B cell (primary cell): Measurements from ENCODE around the gene TDRKH. TPM values are rescaled to one million over a fixed set of nuclear protein-coding genes. Genes with fewer than 3 reads are reported as not detected.

Experiments
- ATAC-seq: fragments of 200-7000 bp; cut with Tn5 transposase; one replicate; pipeline ENCODE4 v1.10.0; 2021; ENCODE audit warnings: low read depth, mild to moderate bottlenecking, moderate number of reproducible peaks, moderate library complexity
- CTCF ChIA-PET: fragments of 350-600 bp; sonication (Branson Sonifier 250); formaldehyde crosslinking; loops from one replicate; lab custom pipeline; 2021; ENCODE audit warnings: antibody characterized with exemption, inconsistent platforms; lab: Charles Lee
- POLR2A ChIA-PET: fragments of 350-600 bp; sonication (Branson Sonifier 250); formaldehyde crosslinking; loops from one replicate; lab custom pipeline; 2021; ENCODE audit warnings: antibody characterized with exemption; lab: Charles Lee
- DNase-seq: peaks from one replicate; pipeline ENCODE4 v3.0.0; 2013
- H2AFZ ChIP-seq: 2 replicates; pipeline ENCODE4 v1.6.1; 2012; ENCODE audit warnings: mild to moderate bottlenecking, low read depth, low read length; ENCODE audit not compliant: insufficient read depth, poor library complexity, severe bottlenecking
- H3K27ac ChIP-seq, 2 donors: 1 replicate in 1 of 2; 2 replicates in 1 of 2; pipeline ENCODE4 v1.5.1; 2012 to 2013; ENCODE audit warnings: low read length in 2 of 2, mild to moderate bottlenecking in 2 of 2, moderate library complexity in 1 of 2
- H3K27me3 ChIP-seq, 4 experiments: fragments of 200-600 bp in 1 of 4; sonication (generic) in 1 of 4; replicated peaks in 1 of 4; 1 replicate in 2 of 4; 2 replicates in 2 of 4; pipeline versions ENCODE4 v1.6.1 to v1.7.0; 2013 to 2016; ENCODE audit warnings: low read length in 3 of 4, mild to moderate bottlenecking in 2 of 4, mixed read lengths in 1 of 4, moderate library complexity in 1 of 4; ENCODE audit not compliant: insufficient read depth in 4 of 4, control insufficient read depth in 3 of 4; ENCODE audit errors: control extremely low read depth in 1 of 4
- H3K36me3 ChIP-seq, 2 experiments: replicated peaks in 1 of 2; 1 replicate in 1 of 2; 2 replicates in 1 of 2; pipeline versions ENCODE4 v1.6.1 to v1.7.1; 2013; ENCODE audit warnings: low read length in 1 of 2; ENCODE audit not compliant: insufficient read depth in 2 of 2, control insufficient read depth in 1 of 2; ENCODE audit errors: control extremely low read depth in 1 of 2, extremely low read depth in 1 of 2
- H3K4me1 ChIP-seq, 2 donors: fragments of 200-600 bp in 1 of 2; sonication (generic) in 1 of 2; 1 replicate in 1 of 2; 2 replicates in 1 of 2; pipeline versions ENCODE4 v1.5.1 to v1.6.1; 2013 to 2017; ENCODE audit warnings: low read length in 2 of 2; ENCODE audit not compliant: control insufficient read depth in 2 of 2, insufficient read depth in 2 of 2
- H3K4me2 ChIP-seq: replicated peaks from 2 replicates; pipeline ENCODE3; 2012; ENCODE audit warnings: mild to moderate bottlenecking, low read depth, low read length; ENCODE audit not compliant: poor library complexity, severe bottlenecking
- H3K4me3 ChIP-seq, 5 experiments: fragments of 200-600 bp in 1 of 5; sonication (generic) in 1 of 5; 1 replicate in 3 of 5; 2 replicates in 2 of 5; pipeline versions ENCODE4 v1.5.1 to v1.7.0; 2011 to 2016; ENCODE audit warnings: low read length in 4 of 5, mild to moderate bottlenecking in 4 of 5, low read depth in 2 of 5, control low read depth in 1 of 5, moderate library complexity in 1 of 5; ENCODE audit not compliant: insufficient read depth in 1 of 5; ENCODE audit errors: control extremely low read depth in 1 of 5, extremely low read depth in 1 of 5
- H3K79me2 ChIP-seq: fragments of 200-600 bp; sonication (generic); one replicate; pipeline ENCODE4 v1.6.0; 2016; ENCODE audit warnings: low read length; ENCODE audit not compliant: control insufficient read depth, insufficient read depth
- H3K9ac ChIP-seq: fragments of 200-600 bp; sonication (generic); 2 replicates; pipeline ENCODE4 v1.6.1; 2017; ENCODE audit warnings: mild to moderate bottlenecking, low read length, moderate library complexity
- H3K9me3 ChIP-seq, 3 donors: one replicate each; pipeline versions ENCODE4 v1.6.1 to v1.7.1; 2013; ENCODE audit warnings: low read length in 2 of 3; ENCODE audit not compliant: control insufficient read depth in 2 of 3, insufficient read depth in 1 of 3; ENCODE audit errors: control extremely low read depth in 1 of 3
- H4K20me1 ChIP-seq: 2 replicates; pipeline ENCODE4 v1.6.0; 2012; ENCODE audit warnings: mild to moderate bottlenecking, low read length; ENCODE audit not compliant: insufficient read depth, control insufficient read depth, poor library complexity, severe bottlenecking
- H3K27ac Mint-ChIP-seq: one replicate; pipeline ENCODE4 v1.8.0; 2021; ENCODE audit warnings: mixed read lengths
- H3K27me3 Mint-ChIP-seq: one replicate; pipeline ENCODE4 v1.8.0; 2021; ENCODE audit warnings: mixed read lengths
- H3K4me1 Mint-ChIP-seq: one replicate; pipeline ENCODE4 v1.8.0; 2021; ENCODE audit warnings: mixed read lengths
- H3K4me3 Mint-ChIP-seq: one replicate; pipeline ENCODE4 v1.8.0; 2021; ENCODE audit warnings: mixed read lengths
- H3K9me3 Mint-ChIP-seq: one replicate; pipeline ENCODE4 v1.8.0; 2022; ENCODE audit warnings: mixed read lengths; ENCODE audit not compliant: insufficient read depth
- EZH2 ChIP-seq: IDR thresholded peaks from 2 replicates; pipeline ENCODE4 v1.6.1; 2012; ENCODE audit warnings: borderline replicate concordance, low read depth, mild to moderate bottlenecking, moderate library complexity, low read length; ENCODE audit not compliant: insufficient read depth, poor library complexity, severe bottlenecking
- WGBS: methylation state at CpG from one replicate; pipeline ENCODE4 v1.1.5; 2013; ENCODE audit warnings: missing lambda C conversion rate; ENCODE audit not compliant: insufficient coverage; 5-methylcytosine and 5-hydroxymethylcytosine counted together
- intact Hi-C: fragments of 100-400 bp; cut with micrococcal nuclease; formaldehyde crosslinking; loops from one replicate; pipeline ENCODE4 v1.10.0; 2022
- polyA plus RNA-seq: library from polyadenylated mRNA; depleted of rRNA; stranded (reverse); fragments of >200 nt; gene quantifications from 2 replicates; pipeline ENCODE4 v1.2.3, GENCODE V29; 2012
- total RNA-seq, 2 donors: library from RNA; stranded (reverse); fragments of 120-200 nt in 1 of 2; gene quantifications; 1 replicate in 1 of 2; 2 replicates in 1 of 2; pipeline versions ENCODE4 v1.2.3 to v1.2.4, GENCODE V29; 2013 to 2022
- TF ChIP-seq, protein P1 (sequence below): fragments of 200-600 bp; IDR thresholded peaks from one replicate; pipeline ENCODE4 v1.8.0; 2022; ENCODE audit warnings: antibody characterized with exemption, mild to moderate bottlenecking

Gene TDRKH
- total and polyA plus RNA-seq, 2 donors (not counting 1 experiment from before 2014, with no cell fraction given): 2.0 to 13.3 TPM

DNA sequence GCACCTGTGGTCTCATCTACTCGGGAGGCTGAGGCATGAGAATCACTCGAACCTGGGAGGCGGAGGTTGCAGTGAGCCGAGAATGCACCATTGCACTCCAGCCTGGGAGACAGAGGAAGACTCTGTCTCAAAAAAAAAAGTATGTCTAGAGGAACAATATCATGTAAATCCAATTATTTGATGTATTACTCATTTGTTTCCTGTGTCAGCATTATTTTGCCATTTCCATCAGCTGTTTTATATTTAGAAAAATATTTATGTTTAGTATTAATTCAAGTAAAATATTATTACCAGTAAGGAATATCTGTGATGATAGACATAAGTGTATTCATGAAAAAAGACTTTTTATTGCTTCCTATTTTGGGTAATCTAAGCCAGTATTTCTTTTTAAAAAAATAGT lies 13.0 kb downstream of the TDRKH start:
- Histone ChIP-seq H4K20me1 (no peaks in the 10 kb centered on the region), H3K9ac (no peak overlapping the region), H3K36me3 (peaks cover 0 to 47% of the 10 kb centered on the region in 2 experiments), H3K27me3 (no peaks in the 10 kb centered on the region), H3K27ac (no peak overlapping the region), H3K4me3 (no peak overlapping the region), H2AFZ (no peak overlapping the region), H3K79me2 (no peaks in the 10 kb centered on the region), H3K4me1 (no peaks in the 10 kb centered on the region), H3K4me2 (no peak overlapping the region), H3K9me3 (no peaks in the 10 kb centered on the region)
- no peak for TF ChIP-seq EZH2
- TF ChIP-seq, protein P1, sequence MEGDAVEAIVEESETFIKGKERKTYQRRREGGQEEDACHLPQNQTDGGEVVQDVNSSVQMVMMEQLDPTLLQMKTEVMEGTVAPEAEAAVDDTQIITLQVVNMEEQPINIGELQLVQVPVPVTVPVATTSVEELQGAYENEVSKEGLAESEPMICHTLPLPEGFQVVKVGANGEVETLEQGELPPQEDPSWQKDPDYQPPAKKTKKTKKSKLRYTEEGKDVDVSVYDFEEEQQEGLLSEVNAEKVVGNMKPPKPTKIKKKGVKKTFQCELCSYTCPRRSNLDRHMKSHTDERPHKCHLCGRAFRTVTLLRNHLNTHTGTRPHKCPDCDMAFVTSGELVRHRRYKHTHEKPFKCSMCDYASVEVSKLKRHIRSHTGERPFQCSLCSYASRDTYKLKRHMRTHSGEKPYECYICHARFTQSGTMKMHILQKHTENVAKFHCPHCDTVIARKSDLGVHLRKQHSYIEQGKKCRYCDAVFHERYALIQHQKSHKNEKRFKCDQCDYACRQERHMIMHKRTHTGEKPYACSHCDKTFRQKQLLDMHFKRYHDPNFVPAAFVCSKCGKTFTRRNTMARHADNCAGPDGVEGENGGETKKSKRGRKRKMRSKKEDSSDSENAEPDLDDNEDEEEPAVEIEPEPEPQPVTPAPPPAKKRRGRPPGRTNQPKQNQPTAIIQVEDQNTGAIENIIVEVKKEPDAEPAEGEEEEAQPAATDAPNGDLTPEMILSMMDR: no peak
- Mint-ChIP-seq H3K27me3 (no peaks in the 10 kb centered on the region), H3K27ac (no peak overlapping the region), H3K9me3 (no peaks in the 10 kb centered on the region), H3K4me3 (no peak overlapping the region), H3K4me1 (no peaks in the 10 kb centered on the region)
- ChIA-PET POLR2A (no interaction called here), CTCF (interaction anchor here (0.7 to 1.0 kb wide), 2 partner anchors 55 to 58 kb away, joined by 3 to 6 read pairs; no protein-coding TSS in a partner anchor)
- ATAC-seq (no peak), DNase-seq (no peak)
- WGBS: 100% methylated on average over 4 of the region's 4 CpGs
- intact Hi-C loops: no loop called here

DNA sequence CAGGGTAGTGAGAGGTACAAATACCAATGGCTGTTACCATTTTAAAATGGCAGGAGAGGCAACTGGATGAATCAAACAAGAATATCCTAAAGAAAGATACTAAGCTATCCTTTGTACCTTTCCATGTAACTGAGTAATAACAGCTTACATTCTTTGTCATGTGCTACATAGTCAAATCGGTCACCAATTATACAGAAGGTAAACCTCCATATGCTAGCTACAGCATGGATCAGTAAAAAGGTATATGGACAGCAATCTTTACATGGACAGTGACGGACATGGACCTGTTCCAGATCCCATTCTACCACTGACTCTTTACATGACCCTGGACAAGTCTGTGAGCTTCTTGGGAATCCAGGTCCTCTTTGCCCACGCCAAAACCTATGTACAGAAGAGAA lies 13.6 kb downstream of the TDRKH start:
- Histone ChIP-seq H4K20me1 (no peaks in the 10 kb centered on the region), H3K4me2 (no peak overlapping the region), H3K4me1 (no peaks in the 10 kb centered on the region), H3K27ac (no peak overlapping the region), H3K79me2 (no peaks in the 10 kb centered on the region), H2AFZ (no peak overlapping the region), H3K27me3 (no peaks in the 10 kb centered on the region), H3K9me3 (no peaks in the 10 kb centered on the region), H3K4me3 (no peak overlapping the region), H3K9ac (no peak overlapping the region), H3K36me3 (peaks cover 0 to 44% of the 10 kb centered on the region in 2 experiments)
- DNase-seq (no peak), ATAC-seq (no peak)
- H3K4me1 Mint-ChIP-seq: no peaks in the 10 kb centered on the region
- no peak for TF ChIP-seq EZH2
- TF ChIP-seq, protein P1: no peak
- H3K9me3 Mint-ChIP-seq: no peaks in the 10 kb centered on the region
- no peak overlapping the region for H3K4me3 Mint-ChIP-seq
- intact Hi-C loops: no loop called here
- H3K27me3 Mint-ChIP-seq: no peaks in the 10 kb centered on the region
- H3K27ac Mint-ChIP-seq: no peak overlapping the region
- ChIA-PET POLR2A (no interaction called here), CTCF (interaction anchor here (1.0 kb wide), 1 partner anchor 58 kb away, joined by 3 read pairs; no protein-coding TSS in a partner anchor)
- WGBS: 100% methylated on average over 2 of the region's 3 CpGs
